ENCODE data around the gene CYP2S1. TPM values are rescaled to one million over a fixed set of nuclear protein-coding genes. Genes with fewer than 3 reads are reported as not detected.
"Not testable (repeated sequence)": the region's sequence is repeated elsewhere in the genome, so short reads cannot be mapped to it uniquely, and the experiment has no call there.

Gene CYP2S1
- total RNA-seq, 1 donor from 2014 or later, result 11.0 TPM

DNA sequence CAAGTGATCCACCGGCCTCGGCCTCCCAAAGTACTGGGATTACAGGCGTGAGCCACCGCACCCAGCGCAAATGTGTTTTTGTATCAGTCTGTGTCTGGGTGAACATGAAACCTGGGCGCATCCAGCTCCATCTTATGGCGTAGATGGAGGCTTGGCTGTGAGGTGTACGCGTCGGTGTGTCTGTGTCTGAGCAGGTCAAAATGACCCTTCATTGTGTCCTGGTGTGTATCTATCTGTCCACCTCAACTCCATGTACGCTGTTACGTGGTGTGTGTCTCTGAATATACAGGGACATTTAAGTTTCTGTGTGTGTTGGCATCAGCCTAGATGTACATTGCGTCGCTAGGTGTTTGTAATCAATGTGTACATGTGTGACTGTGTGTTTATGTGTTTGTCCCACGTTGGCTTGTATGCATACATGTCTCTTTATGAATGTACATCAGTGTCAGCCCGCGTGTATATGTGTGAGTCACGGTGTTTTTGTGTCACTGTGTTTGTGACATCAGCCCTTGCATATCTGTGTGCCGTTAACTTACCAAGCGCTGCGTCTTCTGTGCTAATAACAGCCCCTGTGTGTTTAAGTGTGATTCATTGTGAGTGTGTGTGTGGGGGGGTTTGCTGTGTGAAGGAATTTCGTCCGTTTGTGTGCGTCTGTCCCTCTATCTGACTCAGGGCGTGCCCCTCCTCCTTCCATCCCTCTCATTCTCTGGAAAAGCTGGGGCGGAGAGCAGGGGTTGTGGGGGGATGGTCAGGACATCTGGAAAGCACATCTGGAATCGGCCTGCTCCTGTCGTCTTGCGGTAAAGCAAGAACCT lies 32.4 kb downstream of the CYP2S1 start:
- TF ChIP-seq, protein P1, sequence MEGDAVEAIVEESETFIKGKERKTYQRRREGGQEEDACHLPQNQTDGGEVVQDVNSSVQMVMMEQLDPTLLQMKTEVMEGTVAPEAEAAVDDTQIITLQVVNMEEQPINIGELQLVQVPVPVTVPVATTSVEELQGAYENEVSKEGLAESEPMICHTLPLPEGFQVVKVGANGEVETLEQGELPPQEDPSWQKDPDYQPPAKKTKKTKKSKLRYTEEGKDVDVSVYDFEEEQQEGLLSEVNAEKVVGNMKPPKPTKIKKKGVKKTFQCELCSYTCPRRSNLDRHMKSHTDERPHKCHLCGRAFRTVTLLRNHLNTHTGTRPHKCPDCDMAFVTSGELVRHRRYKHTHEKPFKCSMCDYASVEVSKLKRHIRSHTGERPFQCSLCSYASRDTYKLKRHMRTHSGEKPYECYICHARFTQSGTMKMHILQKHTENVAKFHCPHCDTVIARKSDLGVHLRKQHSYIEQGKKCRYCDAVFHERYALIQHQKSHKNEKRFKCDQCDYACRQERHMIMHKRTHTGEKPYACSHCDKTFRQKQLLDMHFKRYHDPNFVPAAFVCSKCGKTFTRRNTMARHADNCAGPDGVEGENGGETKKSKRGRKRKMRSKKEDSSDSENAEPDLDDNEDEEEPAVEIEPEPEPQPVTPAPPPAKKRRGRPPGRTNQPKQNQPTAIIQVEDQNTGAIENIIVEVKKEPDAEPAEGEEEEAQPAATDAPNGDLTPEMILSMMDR (IDR thresholded peaks at IDR 0.05), result no peak
- Histone ChIP-seq H3K27ac (peak overlapping the region; percentile 73), H3K9me3 (no peaks in the 10 kb centered on the region), H3K4me1 (peaks cover 19% of the 10 kb centered on the region), H3K27me3 (ENCODE audit: low read depth) (peaks cover 19% of the 10 kb centered on the region), H3K4me3 (peak overlapping the region; percentile 59), H3K36me3 (no peaks in the 10 kb centered on the region)
- DNase-seq (no peak), ATAC-seq (peak; percentile 62 to 69)
- intact Hi-C loops (cut with DNase I), result no loop called here

GRCh38 chr19:41226053-41226873 lies 33.2 kb downstream of the CYP2S1 start:
- H3K4me3 ChIP-seq, result peak overlapping the region; percentile 59

DNA sequence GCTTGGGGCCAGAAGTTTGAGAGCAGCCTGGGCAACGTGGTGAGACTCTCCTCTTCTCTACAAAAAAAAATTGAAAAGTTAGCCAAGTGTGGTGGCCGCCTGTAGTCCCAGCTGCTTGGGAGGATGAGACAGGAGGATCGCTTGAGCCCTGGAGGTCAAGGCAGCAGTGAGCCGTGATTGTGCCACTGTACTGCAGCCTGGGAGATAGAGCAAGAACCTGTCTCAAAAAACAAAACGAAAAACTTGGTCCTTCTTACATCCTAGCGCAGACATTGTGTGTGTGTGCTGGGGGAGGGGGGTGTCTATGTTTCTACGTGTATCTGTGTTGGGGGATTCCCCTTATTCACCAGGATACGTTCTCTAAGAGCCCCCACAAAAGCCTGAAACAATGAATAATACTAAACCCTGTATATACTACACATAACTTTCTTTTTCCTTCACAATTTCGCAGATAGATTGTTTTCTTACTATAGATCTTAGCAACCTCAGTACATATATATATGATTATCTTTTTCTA lies 33.9 kb downstream of the CYP2S1 start:
- DNase-seq (no peak), ATAC-seq (no peak)
- Histone ChIP-seq H3K36me3 (no peaks in the 10 kb centered on the region), H3K27ac (peak overlapping the region; percentile 73), H3K4me1 (peaks cover 19% of the 10 kb centered on the region), H3K27me3 (ENCODE audit: low read depth) (peaks cover 19% of the 10 kb centered on the region), H3K4me3 (peak overlapping the region; percentile 59), H3K9me3 (no peaks in the 10 kb centered on the region)
- intact Hi-C loops (cut with DNase I), result no loop called here
- TF ChIP-seq, protein P1 (IDR thresholded peaks at IDR 0.05), result no peak

More at GRCh38 chr19:41226053-41226873, 33.2 kb downstream of the CYP2S1 start:
- peak overlapping the region; percentile 73 for H3K27ac ChIP-seq
- peaks cover 19% of the 10 kb centered on the region for H3K4me1 ChIP-seq
- no peaks in the 10 kb centered on the region for H3K36me3 ChIP-seq
- intact Hi-C loops (cut with DNase I), result no loop called here
- ATAC-seq (peak; percentile 77 to 82), DNase-seq (peak; percentile 72)
- no peaks in the 10 kb centered on the region for H3K9me3 ChIP-seq
- TF ChIP-seq, protein P1 (IDR thresholded peaks at IDR 0.05), result no peak
- peaks cover 19% of the 10 kb centered on the region for H3K27me3 ChIP-seq (ENCODE audit: low read depth)

- Histone ChIP-seq H3K27me3 (ENCODE audit: low read depth) (peaks cover 19% of the 10 kb centered on the region), H3K9me3 (no peaks in the 10 kb centered on the region), H3K4me3 (no peak overlapping the region), H3K4me1 (peaks cover 19% of the 10 kb centered on the region), H3K27ac (no peak overlapping the region), H3K36me3 (peaks cover 2% of the 10 kb centered on the region)
- ATAC-seq (no peak), DNase-seq (no peak)
- intact Hi-C loops (cut with DNase I), result no loop called here
- TF ChIP-seq, protein P1 (IDR thresholded peaks at IDR 0.05), result no peak
Measured at GRCh38 chr19:41228486-41228885, 35.5 kb downstream of the CYP2S1 start.

DNA sequence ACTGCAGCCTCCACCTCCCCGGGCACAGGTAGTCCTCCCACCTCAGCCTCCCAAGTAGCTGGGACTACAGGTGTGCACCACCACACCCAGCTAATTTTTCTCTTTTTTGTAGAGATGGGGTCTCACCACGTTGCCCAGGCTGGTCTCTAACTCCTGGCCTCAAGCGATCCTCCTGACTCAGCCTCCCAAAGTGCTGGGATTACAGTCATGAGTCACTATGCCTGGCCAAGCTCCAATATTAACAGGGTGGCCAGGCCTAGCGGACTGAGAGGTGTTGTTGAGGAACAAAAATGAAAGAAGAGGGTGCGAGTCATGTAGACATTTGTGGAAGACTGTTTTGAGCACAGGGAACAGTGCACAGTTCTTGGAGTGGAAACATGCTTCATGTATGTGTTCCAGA lies 36.3 kb downstream of the CYP2S1 start:
- H3K4me3 ChIP-seq; DNase-seq; H3K27ac ChIP-seq; H3K9me3 ChIP-seq; ATAC-seq; H3K36me3 ChIP-seq; intact Hi-C loops (cut with DNase I): not testable (repeated sequence)
- Histone ChIP-seq H3K4me1 (peaks cover 19% of the 10 kb centered on the region), H3K27me3 (ENCODE audit: low read depth) (peaks cover 19% of the 10 kb centered on the region)

Data from lower lobe of right lung (tissue), 2 donors.